ENCODE measurements around the gene ST3GAL6.

Gene ST3GAL6

GRCh38 chr3:98798820-98799219 is 35.7 kb downstream of the ST3GAL6 start:
- H3K27ac Mint-ChIP-seq, result no peak overlapping the region
- no peak for ATAC-seq
- H3K4me1 Mint-ChIP-seq, result no peaks in the 10 kb centered on the region
- no peaks in the 10 kb centered on the region for H3K9me3 Mint-ChIP-seq
- no peaks in the 10 kb centered on the region for H3K36me3 Mint-ChIP-seq
- no peak overlapping the region for H3K4me3 Mint-ChIP-seq
- H3K27me3 Mint-ChIP-seq, result no peaks in the 10 kb centered on the region

DNA sequence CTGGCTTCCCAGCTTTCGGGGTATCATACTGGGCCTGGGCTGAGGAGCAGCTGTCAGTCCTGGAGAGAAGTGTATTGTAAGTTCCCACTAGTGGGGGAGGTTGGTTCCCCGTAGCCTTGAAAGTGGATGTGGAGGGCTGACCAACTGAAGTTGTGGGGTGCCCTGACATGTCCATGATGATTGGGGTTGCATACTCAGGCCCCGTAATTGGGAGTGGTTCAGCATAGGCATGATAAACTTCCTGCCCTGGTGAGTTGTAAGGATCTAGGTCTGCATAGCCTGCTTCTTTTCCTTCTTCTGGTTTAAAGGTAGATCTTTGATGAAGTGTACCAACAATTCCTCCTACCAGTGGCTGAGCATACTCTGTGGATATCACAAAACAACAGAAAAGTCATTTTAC is 36.3 kb downstream of the ST3GAL6 start:
- Mint-ChIP-seq H3K36me3 (no peaks in the 10 kb centered on the region), H3K4me3 (no peak overlapping the region), H3K27me3 (no peaks in the 10 kb centered on the region), H3K9me3 (no peaks in the 10 kb centered on the region), H3K4me1 (no peaks in the 10 kb centered on the region), H3K27ac (no peak overlapping the region)
- ATAC-seq, result peak; percentile 36

DNA sequence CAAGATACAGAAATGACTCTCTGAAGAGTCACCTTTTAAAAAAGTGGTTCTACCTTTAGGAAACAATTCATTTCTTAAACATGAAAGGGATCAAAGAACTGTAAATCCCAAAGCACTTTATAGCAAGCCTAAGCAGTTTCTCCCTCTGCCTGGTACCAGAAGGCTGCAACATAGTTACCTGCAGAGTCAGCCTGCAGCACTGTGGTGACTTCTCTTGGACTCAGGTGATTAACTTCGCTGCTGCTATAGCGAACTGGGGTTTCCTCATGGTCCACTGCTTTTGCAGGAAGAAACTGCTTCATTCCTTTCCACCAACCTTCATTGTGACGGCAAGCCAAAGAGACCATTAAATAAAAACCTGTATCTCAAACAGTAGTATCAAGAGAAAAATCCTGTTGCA is 37.3 kb downstream of the ST3GAL6 start:
- Mint-ChIP-seq H3K27ac (no peak overlapping the region), H3K9me3 (no peaks in the 10 kb centered on the region), H3K4me3 (no peak overlapping the region), H3K27me3 (no peaks in the 10 kb centered on the region), H3K36me3 (peaks cover 1% of the 10 kb centered on the region), H3K4me1 (no peaks in the 10 kb centered on the region)
- ATAC-seq, result no peak

- H3K4me1 Mint-ChIP-seq, result no peaks in the 10 kb centered on the region
- H3K9me3 Mint-ChIP-seq, result no peaks in the 10 kb centered on the region
- H3K36me3 Mint-ChIP-seq, result peaks cover 5% of the 10 kb centered on the region
- no peak for ATAC-seq
- H3K4me3 Mint-ChIP-seq, result no peak overlapping the region
- no peak overlapping the region for H3K27ac Mint-ChIP-seq
- no peaks in the 10 kb centered on the region for H3K27me3 Mint-ChIP-seq
Observed at GRCh38 chr3:98801043-98801747, 38.1 kb downstream of the ST3GAL6 start.

DNA sequence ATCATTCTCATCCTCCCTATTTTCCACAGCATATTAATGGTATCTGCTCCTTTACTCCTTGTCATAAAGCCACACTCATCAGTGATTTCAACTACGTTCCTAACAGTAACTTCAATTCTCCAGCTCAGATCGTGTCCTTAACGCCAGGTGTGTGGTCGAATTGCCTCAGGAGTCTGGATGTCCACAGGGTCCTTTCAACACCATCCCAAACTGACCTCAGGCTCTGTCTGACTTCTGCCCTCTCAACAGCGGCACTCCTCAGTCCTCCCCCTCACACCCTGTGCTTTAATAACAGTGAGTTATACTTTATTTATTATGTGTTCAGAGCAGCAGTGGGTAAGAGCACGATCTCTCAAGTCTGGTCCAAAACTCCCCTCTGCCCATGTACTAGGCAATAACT is 42.4 kb downstream of the ST3GAL6 start:
- no peak for ATAC-seq
- H3K9me3 Mint-ChIP-seq, result no peaks in the 10 kb centered on the region

GRCh38 chr3:98806521-98806920 is 43.4 kb downstream of the ST3GAL6 start:
- no peak for ATAC-seq
- no peak overlapping the region for H3K27ac Mint-ChIP-seq

More for the DNA sequence above, 42.4 kb downstream of the ST3GAL6 start:
- no peak overlapping the region for H3K4me3 Mint-ChIP-seq
- peaks cover 5% of the 10 kb centered on the region for H3K36me3 Mint-ChIP-seq
- H3K4me1 Mint-ChIP-seq, result no peaks in the 10 kb centered on the region
- no peak overlapping the region for H3K27ac Mint-ChIP-seq
- H3K27me3 Mint-ChIP-seq, result no peaks in the 10 kb centered on the region

GRCh38 chr3:98807011-98807410 is 43.9 kb downstream of the ST3GAL6 start:
- Mint-ChIP-seq H3K36me3 (peaks cover 5% of the 10 kb centered on the region), H3K4me1 (no peaks in the 10 kb centered on the region), H3K9me3 (no peaks in the 10 kb centered on the region), H3K27ac (no peak overlapping the region), H3K27me3 (no peaks in the 10 kb centered on the region), H3K4me3 (no peak overlapping the region)
- no peak for ATAC-seq

More at GRCh38 chr3:98806521-98806920, 43.4 kb downstream of the ST3GAL6 start:
- Mint-ChIP-seq H3K36me3 (peaks cover 5% of the 10 kb centered on the region), H3K9me3 (no peaks in the 10 kb centered on the region), H3K4me1 (no peaks in the 10 kb centered on the region), H3K27me3 (no peaks in the 10 kb centered on the region), H3K4me3 (no peak overlapping the region)

GRCh38 chr3:98807561-98807960 is 44.4 kb downstream of the ST3GAL6 start:
- Mint-ChIP-seq H3K4me1 (no peaks in the 10 kb centered on the region), H3K36me3 (peaks cover 5% of the 10 kb centered on the region), H3K9me3 (no peaks in the 10 kb centered on the region), H3K27ac (no peak overlapping the region), H3K27me3 (no peaks in the 10 kb centered on the region), H3K4me3 (no peak overlapping the region)
- no peak for ATAC-seq

DNA sequence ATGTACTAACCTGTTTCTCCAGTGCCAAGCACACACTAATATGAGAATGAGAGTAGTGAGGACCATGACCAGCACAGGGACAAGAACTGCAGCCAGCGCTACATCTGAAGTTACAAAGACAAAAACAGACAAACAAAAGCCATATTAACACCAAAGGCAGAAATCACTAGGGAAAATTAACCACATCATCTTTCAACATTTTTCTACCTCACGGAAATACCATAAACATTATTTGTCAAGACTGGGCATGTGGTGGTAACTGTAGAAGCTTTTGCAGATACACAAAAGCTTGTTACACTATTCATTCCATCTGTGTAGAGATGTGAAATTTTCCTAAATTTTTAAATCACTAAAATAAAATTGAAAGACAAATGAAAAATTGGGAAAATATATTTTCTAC is 44.9 kb downstream of the ST3GAL6 start:
- ATAC-seq, result no peak
- Mint-ChIP-seq H3K27ac (no peak overlapping the region), H3K4me1 (no peaks in the 10 kb centered on the region), H3K36me3 (peaks cover 5% of the 10 kb centered on the region), H3K27me3 (no peaks in the 10 kb centered on the region), H3K4me3 (no peak overlapping the region), H3K9me3 (no peaks in the 10 kb centered on the region)

- H3K9me3 Mint-ChIP-seq, result no peaks in the 10 kb centered on the region
- H3K27me3 Mint-ChIP-seq, result no peaks in the 10 kb centered on the region
- ATAC-seq, result peak; percentile 39
- H3K27ac Mint-ChIP-seq, result no peak overlapping the region
- peaks cover 5% of the 10 kb centered on the region for H3K36me3 Mint-ChIP-seq
- H3K4me1 Mint-ChIP-seq, result no peaks in the 10 kb centered on the region
- H3K4me3 Mint-ChIP-seq, result no peak overlapping the region
Observed at GRCh38 chr3:98809557-98809956, 46.4 kb downstream of the ST3GAL6 start.

- Mint-ChIP-seq H3K27me3 (no peaks in the 10 kb centered on the region), H3K4me1 (no peaks in the 10 kb centered on the region), H3K27ac (no peak overlapping the region), H3K4me3 (no peak overlapping the region), H3K9me3 (no peaks in the 10 kb centered on the region), H3K36me3 (no peaks in the 10 kb centered on the region)
- ATAC-seq, result no peak
Observed at GRCh38 chr3:98811048-98811447, 47.9 kb downstream of the ST3GAL6 start.

DNA sequence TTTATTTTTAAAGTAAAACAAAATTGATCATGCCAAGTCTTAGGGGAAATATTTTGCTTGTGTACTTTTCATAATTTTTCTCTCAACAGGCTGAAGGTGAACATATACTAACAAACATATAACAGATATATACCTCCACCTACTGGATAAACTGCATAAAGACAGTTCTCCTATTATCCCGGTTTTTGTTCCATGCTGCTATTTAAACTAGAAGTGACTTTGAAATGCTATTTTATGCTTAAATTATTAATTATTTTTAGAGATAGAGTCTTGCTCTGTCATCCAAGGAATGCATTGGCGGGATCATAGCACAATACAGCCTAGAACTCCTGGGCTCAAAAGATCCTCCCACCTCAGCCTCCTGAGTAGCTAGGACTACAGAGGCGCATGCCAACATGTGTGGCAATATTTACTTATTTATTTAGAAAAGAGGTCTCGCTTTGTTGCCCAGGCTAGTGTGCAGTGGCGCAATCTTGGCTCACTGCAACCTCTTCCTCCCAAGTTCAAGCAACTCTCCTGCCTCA is 49.8 kb downstream of the ST3GAL6 start:
- no peaks in the 10 kb centered on the region for H3K4me1 Mint-ChIP-seq
- ATAC-seq, result no peak
- H3K36me3 Mint-ChIP-seq, result no peaks in the 10 kb centered on the region
- no peaks in the 10 kb centered on the region for H3K9me3 Mint-ChIP-seq
- H3K27ac Mint-ChIP-seq, result no peak overlapping the region
- H3K4me3 Mint-ChIP-seq, result no peak overlapping the region
- no peaks in the 10 kb centered on the region for H3K27me3 Mint-ChIP-seq

DNA sequence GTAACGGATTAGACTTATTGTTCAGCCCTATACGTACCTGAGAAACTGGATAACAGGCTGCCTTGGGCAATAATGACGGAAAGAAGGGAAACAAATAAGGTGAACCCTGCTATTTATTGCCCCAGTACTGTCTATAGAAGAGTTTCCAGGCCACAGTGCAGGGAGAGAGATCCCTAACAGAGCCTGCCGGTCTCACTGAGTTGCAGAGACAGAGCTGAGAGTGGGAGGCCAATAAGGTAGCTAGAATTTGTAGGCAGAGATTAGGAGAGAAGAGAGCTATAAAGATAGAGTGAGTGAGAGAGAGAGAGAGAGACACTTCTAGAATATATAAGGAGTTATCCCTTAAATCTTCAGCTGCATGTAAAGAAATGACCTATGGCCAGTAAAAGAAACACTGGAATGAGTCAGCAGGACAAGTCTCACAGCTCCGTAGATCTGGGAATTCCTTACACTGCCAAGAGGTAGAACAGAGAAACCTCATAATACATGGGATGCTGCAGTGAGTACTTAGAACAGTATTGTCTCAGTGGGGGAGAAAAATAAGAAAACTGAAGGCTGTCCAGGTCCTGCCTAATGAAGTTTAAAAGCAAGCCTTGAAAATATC is 51.8 kb downstream of the ST3GAL6 start:
- no peaks in the 10 kb centered on the region for H3K36me3 Mint-ChIP-seq
- no peak for ATAC-seq
- no peaks in the 10 kb centered on the region for H3K27me3 Mint-ChIP-seq
- no peaks in the 10 kb centered on the region for H3K4me1 Mint-ChIP-seq
- H3K27ac Mint-ChIP-seq, result no peak overlapping the region
- H3K4me3 Mint-ChIP-seq, result no peak overlapping the region
- H3K9me3 Mint-ChIP-seq, result no peaks in the 10 kb centered on the region

- peak; percentile 65 for ATAC-seq
- Mint-ChIP-seq H3K9me3 (no peaks in the 10 kb centered on the region), H3K27ac (no peak overlapping the region), H3K4me1 (no peaks in the 10 kb centered on the region), H3K36me3 (no peaks in the 10 kb centered on the region), H3K4me3 (no peak overlapping the region), H3K27me3 (no peaks in the 10 kb centered on the region)
Observed at GRCh38 chr3:98817547-98818041, 54.5 kb downstream of the ST3GAL6 start.

GRCh38 chr3:98821063-98821462 is 57.9 kb downstream of the ST3GAL6 start:
- Mint-ChIP-seq H3K9me3 (no peaks in the 10 kb centered on the region), H3K27ac (no peak overlapping the region), H3K27me3 (no peaks in the 10 kb centered on the region), H3K4me3 (no peak overlapping the region), H3K4me1 (no peaks in the 10 kb centered on the region), H3K36me3 (no peaks in the 10 kb centered on the region)
- ATAC-seq, result no peak

DNA sequence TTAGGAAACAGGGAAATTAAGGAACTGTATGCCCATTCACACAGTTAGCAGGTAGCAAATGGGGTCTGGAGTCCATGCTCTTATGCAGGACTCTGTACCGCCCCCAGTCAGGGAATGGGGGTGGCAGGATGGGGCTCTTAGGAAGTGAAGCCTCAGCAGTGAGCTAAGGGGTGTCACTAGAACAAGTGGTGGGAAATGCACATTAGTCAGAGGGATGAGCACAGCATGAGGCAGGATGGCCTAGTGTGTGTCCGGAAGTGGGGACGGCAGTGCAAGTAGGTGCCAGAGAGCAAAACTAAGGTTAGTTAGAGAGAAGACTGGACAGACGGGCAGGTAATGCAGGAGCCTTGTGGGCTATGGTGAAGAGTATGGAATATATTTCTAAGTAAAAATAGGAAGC is 60.7 kb downstream of the ST3GAL6 start:
- Mint-ChIP-seq H3K4me1 (no peaks in the 10 kb centered on the region), H3K4me3 (no peak overlapping the region), H3K27me3 (no peaks in the 10 kb centered on the region), H3K9me3 (peaks cover 2% of the 10 kb centered on the region), H3K36me3 (no peaks in the 10 kb centered on the region), H3K27ac (no peak overlapping the region)
- ATAC-seq, result no peak

Measured in stimulated activated memory B cell treated with anti-CD40 and anti-IgM and Interleukin-4, amounts not matched to agents 10 μg/mL and 1 μg/mL and 100 μg/mL, for 72 hours (primary cell).